Ovary (tissue), 9 donors: ENCODE results near the gene SERHL2. TPM values are rescaled to one million over a fixed set of nuclear protein-coding genes. Genes with fewer than 3 reads are reported as not detected.
A peak's percentile ranks its signal among the peaks of the same experiment; 100 is the strongest.

Experiments
- DNase-seq, 5 donors: peaks; one replicate each; pipeline ENCODE4 v3.0.0-alpha.2; 2019 to 2020
- H3K27ac ChIP-seq, 2 donors: fragments of 200-600 bp; one replicate each; pipeline versions ENCODE4 v1.5.1 to v1.8.0; 2019 to 2022
- H3K27me3 ChIP-seq: fragments of 200-600 bp; one replicate; pipeline ENCODE4 v1.8.0; 2022
- H3K36me3 ChIP-seq: fragments of 200-600 bp; sonication (generic); one replicate; pipeline ENCODE4 v1.5.1; 2019
- H3K4me1 ChIP-seq: one replicate; pipeline ENCODE4 v1.8.1; 2013; ENCODE audit warnings: mild to moderate bottlenecking, moderate library complexity; ENCODE audit not compliant: insufficient read depth
- H3K4me3 ChIP-seq: fragments of 200-600 bp; sonication (generic); one replicate; pipeline ENCODE4 v1.5.1; 2017
- H3K9me3 ChIP-seq, 2 donors: fragments of 200-600 bp in 1 of 2; sonication (generic) in 1 of 2; one replicate each; pipeline versions ENCODE4 v1.5.1 to v1.8.1; 2013 to 2019; ENCODE audit warnings: mild to moderate bottlenecking in 1 of 2, moderate library complexity in 1 of 2
- EP300 ChIP-seq: sonication (generic); formaldehyde crosslinking; IDR thresholded peaks from one replicate; pipeline ENCODE4 v1.6.1; 2017; ENCODE audit warnings: antibody characterized with exemption
- POLR2A ChIP-seq: fragments of 450-650 bp; IDR thresholded peaks from one replicate; pipeline ENCODE4 v1.6.1; 2017; ENCODE audit warnings: antibody characterized with exemption, mild to moderate bottlenecking, moderate library complexity
- WGBS, 3 donors: extraction: QIAGEN DNeasy Blood & Tissue Kit in 1 of 3; methylation state at CpG; one replicate each; pipeline versions ENCODE4 v1.1.5 to v1.1.7; 2013 to 2017; 5-methylcytosine and 5-hydroxymethylcytosine counted together
- intact Hi-C, 4 donors: fragments of 100-400 bp; cut with DNase I; formaldehyde crosslinking; loops; one replicate each; pipeline versions ENCODE4 v1.11.0 to v1.15.1; 2022 to 2023
- polyA plus RNA-seq, 2 donors: library from polyadenylated mRNA; stranded (reverse); fragments of 200-250 nt in 1 of 2; fragments of 350-450 nt in 1 of 2; fragmentation: Illumina TruSeq in 1 of 2; extraction: RNeasy Lipid Tissue Mini Kit (QIAGEN cat#74804) in 1 of 2; gene quantifications; one replicate each; pipeline ENCODE4 v1.2.3, GENCODE V29; 2013 to 2014
- total RNA-seq, 7 donors: library from RNA; depleted of rRNA in 2 of 7; stranded (reverse); fragments of >200 nt in 2 of 7; fragmentation: NEBNext Ultra II Directional in 3 of 7; extraction: Animal tissue kit (Norgen Biotek cat#: 25700) in 3 of 7; gene quantifications; one replicate each; pipeline versions ENCODE4 v1.1.0 to v1.2.4, GENCODE V29; 2016 to 2023
- TF ChIP-seq, protein P1 (sequence below), 3 donors: fragments of 450-650 bp in 2 of 3; fragments of 200-600 bp in 1 of 3; IDR thresholded peaks; one replicate each; pipeline versions ENCODE4 v1.5.1 to v1.8.0; 2016 to 2022; ENCODE audit warnings: antibody characterized with exemption in 3 of 3, mild to moderate bottlenecking in 1 of 3
- donor health status: DM: no; HTN: no; CAD: no; lungs with moderate emphysema.
- donor health status: DM: no; HTN: no; CAD: no.
- donor health status: Bipolar disorder and iron deficiency.
- donor health status: DM: yes; HTN: yes; CAD: no.
- donor health status: DM: no; HTN: no; CAD: no.
- donor health status: DM: yes; HTN: yes; CAD: no.

The SERHL2 gene
- total and polyA plus RNA-seq, 9 donors = 8.1 to 27.8 (median 14.9) TPM

DNA sequence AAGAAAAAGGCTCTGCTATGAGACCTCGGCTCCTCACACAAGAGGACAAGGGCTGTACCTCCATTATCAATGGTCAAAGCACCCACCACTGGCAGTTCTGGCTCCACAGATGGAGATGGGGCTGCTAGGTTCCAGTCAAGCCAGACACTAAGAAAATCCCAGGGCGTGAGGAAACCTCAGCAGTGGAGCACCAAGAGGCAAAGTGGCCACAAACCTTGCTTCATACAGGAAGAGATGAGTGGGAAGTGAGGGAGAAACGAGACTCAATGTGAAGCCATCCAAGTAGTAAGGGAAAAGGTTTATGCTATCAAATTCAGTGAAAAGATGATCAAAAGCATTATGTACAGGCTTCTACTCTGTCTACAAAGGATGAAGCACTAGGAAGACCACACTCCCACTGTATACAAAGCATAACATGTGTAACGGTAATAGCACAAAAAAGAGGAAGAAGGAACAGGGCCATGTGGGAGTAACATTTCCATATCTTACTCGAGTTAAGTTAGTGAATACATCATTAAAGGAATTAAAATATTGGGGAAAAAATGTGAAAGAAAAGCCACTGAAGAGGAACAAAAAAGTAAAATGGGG is 33.9 kb downstream of the SERHL2 start:
- Histone ChIP-seq H3K4me1 (no peaks in the 10 kb centered on the region), H3K36me3 (no peaks in the 10 kb centered on the region), H3K27me3 (no peaks in the 10 kb centered on the region), H3K4me3 (no peak overlapping the region), H3K27ac (no peak overlapping the region), H3K9me3 (no peaks in the 10 kb centered on the region)
- WGBS, 3 donors = 60 to 74% (median 62%) methylated on average over 5 of the region's 5 CpGs
- TF ChIP-seq EP300 (no peak), POLR2A (no peak)
- TF ChIP-seq, protein P1, sequence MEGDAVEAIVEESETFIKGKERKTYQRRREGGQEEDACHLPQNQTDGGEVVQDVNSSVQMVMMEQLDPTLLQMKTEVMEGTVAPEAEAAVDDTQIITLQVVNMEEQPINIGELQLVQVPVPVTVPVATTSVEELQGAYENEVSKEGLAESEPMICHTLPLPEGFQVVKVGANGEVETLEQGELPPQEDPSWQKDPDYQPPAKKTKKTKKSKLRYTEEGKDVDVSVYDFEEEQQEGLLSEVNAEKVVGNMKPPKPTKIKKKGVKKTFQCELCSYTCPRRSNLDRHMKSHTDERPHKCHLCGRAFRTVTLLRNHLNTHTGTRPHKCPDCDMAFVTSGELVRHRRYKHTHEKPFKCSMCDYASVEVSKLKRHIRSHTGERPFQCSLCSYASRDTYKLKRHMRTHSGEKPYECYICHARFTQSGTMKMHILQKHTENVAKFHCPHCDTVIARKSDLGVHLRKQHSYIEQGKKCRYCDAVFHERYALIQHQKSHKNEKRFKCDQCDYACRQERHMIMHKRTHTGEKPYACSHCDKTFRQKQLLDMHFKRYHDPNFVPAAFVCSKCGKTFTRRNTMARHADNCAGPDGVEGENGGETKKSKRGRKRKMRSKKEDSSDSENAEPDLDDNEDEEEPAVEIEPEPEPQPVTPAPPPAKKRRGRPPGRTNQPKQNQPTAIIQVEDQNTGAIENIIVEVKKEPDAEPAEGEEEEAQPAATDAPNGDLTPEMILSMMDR (IDR thresholded peaks at IDR 0.05) = no peak
- no peak for DNase-seq
- intact Hi-C loops = no loop called here

DNA sequence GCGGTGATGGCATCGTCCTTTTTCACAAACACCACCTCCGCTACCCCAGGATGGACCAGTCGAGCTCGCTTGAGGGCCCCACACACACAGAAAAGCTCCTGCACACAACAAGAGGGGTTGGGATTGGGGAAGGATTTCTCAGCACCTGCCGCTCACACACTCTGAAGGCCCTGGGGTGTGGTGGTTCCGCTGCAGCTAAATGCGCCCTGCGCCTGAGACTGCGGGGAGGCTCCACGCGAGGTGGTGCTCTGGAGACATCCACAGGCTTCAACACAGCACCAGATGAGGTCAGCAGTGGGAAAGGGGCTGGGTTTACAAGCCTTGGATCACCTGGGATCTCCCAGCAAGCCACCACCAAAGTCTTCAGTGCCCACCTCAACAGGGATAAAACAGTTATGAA is 38.2 kb downstream of the SERHL2 start:
- Histone ChIP-seq H3K9me3 (no peaks in the 10 kb centered on the region), H3K36me3 (no peaks in the 10 kb centered on the region), H3K27ac (no peak overlapping the region), H3K27me3 (no peaks in the 10 kb centered on the region), H3K4me1 (peaks cover 5% of the 10 kb centered on the region), H3K4me3 (no peak overlapping the region)
- WGBS, 3 donors = 89 to 95% (median 94%) methylated on average over 12 of the region's 12 CpGs
- intact Hi-C loops = no loop called here
- no peak for TF ChIP-seq POLR2A
- TF ChIP-seq, protein P1 (IDR thresholded peaks at IDR 0.05) = no peak
- no peak for TF ChIP-seq EP300
- no peak for DNase-seq

DNA sequence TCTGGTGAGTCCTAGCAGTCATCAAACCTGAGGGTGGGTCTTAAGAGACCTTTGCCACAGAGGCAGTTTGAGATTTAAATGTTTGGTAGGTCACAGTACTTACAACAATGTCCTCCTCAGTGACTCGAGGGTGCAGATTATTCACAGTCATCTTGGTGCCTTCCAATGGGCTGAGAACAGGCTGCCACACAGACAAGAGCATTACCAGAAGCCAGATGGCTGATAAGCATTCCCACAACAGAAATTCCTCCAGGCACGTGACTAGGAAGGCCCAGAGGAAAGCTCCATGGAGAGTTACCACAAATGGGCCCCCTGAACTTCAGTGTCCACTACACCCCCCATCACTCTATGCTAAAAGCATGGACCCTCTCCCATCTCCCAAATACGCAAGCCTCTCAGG is 41.7 kb downstream of the SERHL2 start:
- 41 to 54% (median 42%) methylated on average over 3 of the region's 3 CpGs for whole genome bisulfite sequencing, 3 donors
- DNase-seq = no peak
- intact Hi-C loops = no loop called here
- no peaks in the 10 kb centered on the region for H3K27me3 ChIP-seq
- TF ChIP-seq, protein P1 (IDR thresholded peaks at IDR 0.05) = no peak
- no peak for TF ChIP-seq EP300
- TF ChIP-seq POLR2A = no peak
- no peak overlapping the region for H3K27ac ChIP-seq
- H3K4me3 ChIP-seq = no peak overlapping the region
- H3K4me1 ChIP-seq = peaks cover 6% of the 10 kb centered on the region
- no peaks in the 10 kb centered on the region for H3K36me3 ChIP-seq
- H3K9me3 ChIP-seq = no peaks in the 10 kb centered on the region

DNA sequence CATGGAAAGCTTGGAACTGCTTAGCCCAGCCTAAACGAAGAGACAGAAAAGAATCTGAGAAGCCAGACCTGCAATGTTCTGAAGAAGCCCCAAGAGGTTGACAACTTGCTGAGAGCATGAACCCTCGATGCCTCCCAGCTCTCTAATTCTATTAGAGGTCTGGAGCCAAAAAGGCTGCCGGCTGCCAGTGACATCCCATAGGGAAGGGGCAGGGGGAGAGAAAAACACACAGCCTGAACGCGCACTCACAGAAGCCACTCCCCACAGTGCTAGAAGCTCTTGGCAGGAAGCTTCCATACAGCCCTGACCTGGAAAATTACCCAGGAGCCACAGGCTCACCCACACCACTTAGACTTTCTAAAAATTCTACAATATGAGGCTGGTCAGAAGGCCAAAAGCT is 42.6 kb downstream of the SERHL2 start:
- Histone ChIP-seq H3K36me3 (no peaks in the 10 kb centered on the region), H3K4me1 (peaks cover 6% of the 10 kb centered on the region), H3K9me3 (no peaks in the 10 kb centered on the region), H3K27me3 (no peaks in the 10 kb centered on the region), H3K27ac (peak overlapping the region; percentile 3 to 38), H3K4me3 (no peak overlapping the region)
- intact Hi-C loops = no loop called here
- WGBS, 3 donors = 1 to 6% (median 6%) methylated on average over 5 of the region's 5 CpGs
- TF ChIP-seq POLR2A (no peak), EP300 (no peak)
- TF ChIP-seq, protein P1 (IDR thresholded peaks at IDR 0.05) = no peak
- peak in 1 of 5 donors; percentile 53 for DNase-seq
